NCI-H1417 treated with DMSO at 0.1 percent for 48 hours (cell line): ENCODE results near the gene FEV.

Experiments used
- DNase-seq: peaks from one replicate; lab custom pipeline; 2025; lab: John Stamatoyannopoulos, UW

FEV gene

DNA sequence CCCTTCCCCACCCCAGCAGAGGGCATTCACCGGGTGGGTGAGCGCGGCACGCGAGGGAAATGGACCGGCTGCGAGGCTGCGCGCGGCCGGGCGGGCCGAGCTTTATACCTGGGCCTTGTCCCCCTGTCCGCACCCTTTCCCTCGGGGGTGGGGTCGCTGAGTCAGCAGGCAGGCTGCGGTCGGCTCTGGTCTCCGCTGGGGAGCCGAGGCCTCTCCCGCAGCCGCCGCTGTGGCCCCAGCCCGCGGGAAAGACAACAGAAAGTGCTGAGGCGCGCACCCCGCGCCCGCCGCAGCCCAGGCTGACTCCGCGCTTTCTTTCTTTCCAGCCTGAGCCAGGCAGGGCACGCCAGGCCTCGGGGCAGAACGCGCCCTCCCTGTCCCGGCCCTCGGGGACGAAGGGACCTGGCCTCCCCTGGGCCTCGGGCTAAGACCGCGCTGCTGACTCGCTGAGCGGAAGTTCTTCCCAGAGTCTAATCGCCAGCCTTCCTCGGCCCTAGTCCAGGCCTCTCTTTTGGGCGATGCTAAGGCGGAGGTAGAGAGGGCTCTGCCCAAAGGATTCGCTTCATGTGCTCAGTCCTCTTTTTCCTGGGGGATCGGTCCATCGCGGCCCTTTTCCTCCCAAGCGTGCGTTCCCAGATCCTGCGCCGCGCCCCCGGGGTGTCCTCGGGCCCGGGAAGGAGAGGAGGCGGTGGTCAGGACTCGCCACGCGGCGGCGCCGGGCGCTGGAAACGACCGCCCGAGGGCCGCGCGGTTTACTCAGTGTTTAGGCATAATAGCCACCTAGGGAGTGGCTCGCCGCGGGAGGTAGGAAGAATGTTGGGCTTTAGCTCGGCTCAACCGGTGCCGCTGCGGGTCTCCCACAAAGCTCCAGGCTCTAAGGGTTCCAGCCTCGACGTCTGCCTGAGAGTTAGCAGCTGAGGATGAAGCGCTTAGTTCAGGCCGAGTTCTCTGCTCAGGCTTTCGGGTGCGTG is 8.6 kb upstream of the FEV start, which contains the start of gene CRYBA2:
CRYBA2 (minus strand) TSS at position 78 of the 971 bp plus-strand sequence. CDS start 246 bp downstream, outside the sequence.
- no peak for DNase-seq

DNA sequence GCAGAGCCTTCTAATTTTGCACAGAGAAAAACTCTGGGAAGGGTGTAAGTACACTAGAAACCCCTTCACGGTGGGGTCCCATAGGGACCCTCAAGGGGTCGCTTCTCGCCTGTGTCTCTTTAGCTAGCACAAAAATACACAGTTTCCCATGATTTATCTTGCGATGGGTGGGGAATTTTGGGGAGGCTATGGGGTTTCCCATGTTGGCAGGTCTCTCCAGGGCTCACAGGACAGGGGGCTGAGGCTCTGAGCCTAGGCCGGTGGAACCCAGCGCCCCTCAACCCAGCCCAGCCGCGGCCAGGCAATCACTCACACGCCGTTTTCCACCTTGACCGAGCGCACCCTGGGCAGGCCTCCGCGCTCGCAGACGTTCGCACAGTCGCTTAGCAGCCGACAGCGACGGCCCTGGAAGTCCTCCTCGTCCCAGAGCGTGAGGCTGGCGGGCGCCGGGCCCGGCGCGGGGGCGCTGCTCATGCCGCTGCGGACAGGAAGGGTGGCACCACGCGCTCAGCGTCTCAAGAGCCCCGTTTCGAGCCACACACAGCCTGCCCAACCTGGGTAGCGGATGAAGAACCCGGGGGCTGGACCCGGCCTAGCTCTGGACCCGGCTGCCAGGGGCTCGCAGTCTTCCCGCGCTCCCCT is 7.8 kb upstream of the FEV start:
- DNase-seq = no peak

DNA sequence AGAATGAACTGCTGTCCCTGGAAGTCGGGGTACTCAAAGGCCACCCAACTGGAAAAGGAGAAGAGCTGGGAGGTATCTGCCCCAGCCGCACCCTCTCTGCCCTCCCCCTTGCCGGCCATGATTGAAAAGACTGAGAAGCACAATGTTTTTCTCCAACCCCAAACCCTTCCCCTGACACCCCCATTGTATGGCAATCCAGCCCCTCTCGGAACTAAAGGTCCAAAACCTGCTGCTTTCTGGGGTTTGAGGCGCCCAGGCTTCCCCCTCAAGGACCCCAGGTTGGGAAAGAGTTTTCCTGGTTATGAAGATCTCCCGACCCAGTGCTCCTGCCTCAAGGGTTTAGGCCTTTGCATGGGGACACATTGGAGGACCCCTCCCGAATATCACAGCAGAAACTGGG is 7.2 kb upstream of the FEV start:
- no peak for DNase-seq

DNA sequence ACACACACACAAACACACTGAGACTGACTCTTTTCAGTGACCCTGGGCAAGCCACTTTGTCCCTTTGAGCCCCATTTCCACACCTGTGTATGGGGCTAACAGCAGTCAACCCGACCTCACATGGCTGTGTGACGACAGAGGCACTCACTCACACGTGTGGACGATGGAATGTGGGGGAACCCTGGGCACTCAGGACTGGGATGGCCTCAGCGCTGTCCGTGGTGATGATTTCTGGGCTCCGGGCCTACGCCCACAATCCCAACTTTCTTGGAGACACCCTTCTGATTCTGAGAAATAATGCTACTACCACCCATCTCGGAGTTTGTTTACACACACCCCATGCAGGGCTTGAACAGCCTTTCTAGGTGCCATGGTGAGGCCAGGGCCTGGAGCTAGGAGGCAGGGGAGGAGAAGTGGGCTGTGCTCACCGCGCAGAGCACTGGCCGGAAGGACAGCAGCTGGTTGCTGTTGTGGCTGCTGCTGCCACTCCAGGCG is 6.7 kb upstream of the FEV start:
- no peak for DNase-seq

DNA sequence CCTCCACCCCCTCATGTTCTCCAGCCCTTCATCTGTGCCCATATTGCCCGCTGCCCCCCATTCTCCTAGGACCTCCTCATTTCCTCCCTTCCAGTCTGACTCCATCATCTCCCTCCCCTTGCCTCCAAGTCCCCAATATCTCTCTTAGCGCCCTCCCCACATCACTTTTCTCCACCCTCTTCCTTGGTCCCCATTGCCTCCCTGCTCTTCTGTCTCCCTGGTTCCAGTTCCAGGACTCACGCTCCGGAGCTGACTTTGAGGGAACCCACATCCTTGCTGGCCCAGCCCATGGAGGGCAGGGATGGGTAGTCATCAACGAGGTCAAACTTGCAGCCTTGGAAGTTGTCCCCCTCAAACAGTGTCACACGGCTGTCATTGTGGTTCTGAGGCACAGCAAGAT is 5.6 kb upstream of the FEV start:
- no peak for DNase-seq

DNA sequence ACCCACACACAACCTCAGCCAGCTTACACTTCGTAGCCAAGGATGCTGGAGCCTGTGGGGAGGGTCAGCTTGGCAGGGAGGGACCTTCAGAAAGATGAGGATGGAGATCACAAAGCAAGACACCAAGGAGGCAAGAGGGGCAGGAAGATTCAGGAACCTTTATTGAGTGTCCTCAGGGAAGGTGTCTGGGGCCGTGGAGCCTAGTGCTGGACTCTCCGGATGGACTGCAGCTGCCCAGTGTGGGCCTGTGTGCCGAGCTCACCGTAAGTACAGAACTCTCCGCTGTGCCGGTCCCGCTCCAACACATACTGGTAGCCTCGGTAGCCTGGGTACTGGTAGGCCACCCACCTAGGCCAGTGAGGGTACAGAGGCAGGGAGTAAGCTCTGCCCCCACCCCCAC is 5.1 kb upstream of the FEV start:
- no peak for DNase-seq

DNA sequence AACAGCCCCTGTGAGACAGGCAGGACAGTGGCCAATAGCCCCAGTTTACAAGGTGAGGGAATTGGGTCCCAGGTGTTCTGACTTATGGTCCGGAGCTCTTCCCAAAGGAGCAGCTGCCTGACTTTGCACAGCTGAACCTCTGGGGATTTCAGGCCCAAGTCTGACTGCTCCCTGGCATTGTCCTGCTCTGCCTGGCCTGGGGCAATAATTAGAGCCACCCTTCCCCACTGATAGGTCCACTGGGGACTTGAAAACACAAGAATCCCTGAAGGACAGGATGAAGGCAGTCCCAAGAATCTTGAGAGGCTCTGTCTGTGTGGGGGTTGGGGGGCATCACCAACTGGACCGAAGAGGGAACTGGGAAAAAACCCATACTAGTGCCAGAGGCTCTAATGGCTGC is 3.7 kb upstream of the FEV start:
- no peak for DNase-seq

DNA sequence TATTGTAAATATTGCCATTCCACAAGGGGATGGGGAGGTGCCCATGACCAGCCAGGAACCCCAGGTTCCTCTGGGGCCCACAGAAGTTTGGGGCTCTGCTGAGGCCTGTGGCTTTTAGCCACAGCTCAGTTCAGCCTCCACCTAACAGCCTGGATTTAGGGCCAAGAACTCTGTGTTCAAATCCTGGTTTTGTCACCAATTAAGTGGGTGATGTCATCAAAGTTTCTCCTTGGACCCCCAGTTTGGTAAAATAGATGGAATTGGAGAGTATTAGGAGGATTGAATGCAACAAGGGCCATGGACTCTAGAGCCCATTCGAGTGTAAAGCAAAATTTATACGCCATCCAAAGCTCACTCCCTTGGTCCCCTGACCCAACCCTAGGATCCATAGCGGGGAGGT is 3.2 kb upstream of the FEV start:
- DNase-seq = no peak

DNA sequence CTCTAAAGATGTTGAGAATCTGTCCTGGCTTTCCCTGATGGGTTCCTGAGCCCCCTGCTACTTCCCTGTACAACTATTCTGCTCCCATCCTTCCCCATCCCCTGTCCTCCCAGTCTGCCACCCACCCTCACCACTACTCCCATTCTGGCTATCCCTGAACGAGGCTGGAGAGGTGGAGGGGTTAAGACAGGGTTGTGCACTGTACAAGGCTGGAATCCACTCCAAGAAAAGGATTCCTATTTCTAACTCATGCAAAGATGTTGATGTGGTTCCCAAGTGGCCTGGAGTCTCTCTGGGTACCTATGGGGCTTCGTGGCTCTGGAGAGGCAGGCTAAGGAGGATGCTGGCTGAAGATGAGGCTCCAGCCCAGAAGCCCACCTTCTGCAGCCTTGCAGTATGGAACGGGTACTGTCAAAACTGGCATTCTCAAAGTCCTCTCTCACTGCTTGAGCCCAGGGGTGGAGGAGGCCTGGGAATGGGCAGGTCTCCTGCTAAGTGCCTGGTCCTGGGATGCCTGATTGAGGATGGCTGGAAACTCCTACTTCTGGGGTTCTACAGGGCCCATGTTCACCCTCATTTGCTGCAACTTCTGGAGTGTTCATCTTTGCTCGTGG is 1.3 kb upstream of the FEV start:
- no peak for DNase-seq

DNA sequence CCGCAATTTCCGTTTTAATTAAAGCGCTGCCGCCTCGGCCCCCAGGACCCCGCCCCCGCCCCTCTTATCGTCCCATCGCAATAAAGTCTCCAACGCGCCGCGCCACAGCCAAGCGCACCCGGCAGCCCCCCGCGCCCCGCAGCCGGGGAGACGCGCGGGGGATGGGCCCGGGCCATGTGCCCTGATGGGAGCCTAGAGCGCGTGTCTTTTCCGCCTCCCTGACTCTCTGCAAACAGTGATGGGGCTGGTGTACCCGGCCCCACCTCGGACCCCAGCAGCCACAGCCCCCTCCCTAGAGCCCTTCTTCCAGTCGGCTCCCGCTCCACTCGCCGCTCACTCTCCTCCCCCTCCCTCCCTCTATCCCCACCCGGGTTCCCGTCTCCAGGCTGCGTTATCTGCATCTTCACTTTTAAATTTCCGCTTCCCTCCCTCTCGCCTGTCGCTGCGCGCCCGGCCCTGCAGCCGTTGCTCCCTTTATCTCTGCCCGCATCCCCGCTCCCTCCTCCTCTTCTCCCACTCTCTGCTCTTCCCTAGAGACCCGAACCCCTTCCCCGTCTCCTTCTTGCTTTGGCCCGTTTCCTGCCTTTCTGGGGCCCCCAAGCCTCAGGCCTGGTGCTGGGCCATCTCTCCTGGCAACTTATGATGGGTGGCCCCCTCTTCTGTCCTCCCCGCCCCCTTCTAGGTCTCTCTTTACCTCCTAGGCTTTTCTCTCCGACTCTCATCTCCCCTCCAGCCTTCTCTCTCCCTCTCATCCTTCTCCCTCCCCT is 524 bp upstream of the FEV start:
- no peak for DNase-seq

DNA sequence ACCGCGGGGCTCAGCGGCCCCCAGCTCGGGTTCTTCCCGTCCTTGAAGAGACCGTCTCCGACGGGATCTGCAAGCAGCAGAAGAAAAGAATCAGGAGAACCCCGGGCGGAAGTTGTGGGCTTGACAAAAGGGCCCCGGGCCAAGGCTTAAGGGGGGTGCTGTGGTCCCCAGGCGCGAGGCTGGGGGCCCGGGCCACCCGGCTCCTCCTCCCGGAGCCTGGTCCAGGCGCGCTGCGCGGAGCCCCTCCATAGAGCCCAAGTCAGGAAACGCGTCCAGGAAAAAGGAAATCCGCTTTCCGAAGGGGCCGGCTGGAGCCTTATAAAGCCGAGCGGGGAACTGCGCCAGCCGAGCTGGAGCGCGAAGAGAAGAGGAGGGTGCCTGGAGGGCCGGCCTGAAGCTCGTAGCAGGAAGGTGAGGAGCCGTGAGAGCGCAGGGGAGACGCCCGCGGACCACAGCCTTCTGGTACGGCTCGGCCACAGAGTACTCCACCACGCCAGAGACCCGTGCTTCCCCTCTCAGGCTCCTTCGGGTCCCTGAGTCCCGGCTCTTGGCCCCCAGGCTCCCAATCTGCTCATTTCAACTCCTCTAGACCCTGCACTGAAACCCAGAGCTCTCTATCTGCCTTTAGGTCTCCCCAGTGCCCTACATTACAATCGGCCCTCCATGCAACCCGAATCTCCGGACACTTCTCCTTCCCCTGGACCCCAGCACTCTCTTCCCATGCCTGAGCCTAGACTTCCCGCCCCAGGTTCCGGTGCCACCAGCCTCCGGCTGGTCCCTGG is 554 bp downstream of the FEV start:
- DNase-seq = no peak

DNA sequence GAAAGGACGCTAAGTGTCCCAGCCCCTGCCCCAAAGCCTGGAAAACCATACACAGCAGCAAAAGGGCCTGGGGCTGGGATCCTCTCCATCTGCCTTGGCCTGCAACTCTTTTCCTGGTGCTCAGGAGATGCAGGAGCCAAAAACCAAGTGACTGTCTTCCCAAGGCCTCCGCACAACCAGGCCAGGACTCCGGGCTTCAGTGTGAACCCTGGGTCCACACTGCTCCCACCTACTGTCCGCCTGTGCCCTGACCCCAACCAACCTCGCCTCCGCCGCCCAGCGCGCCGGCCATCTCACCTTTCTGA is 1.1 kb downstream of the FEV start:
- no peak for DNase-seq

DNA sequence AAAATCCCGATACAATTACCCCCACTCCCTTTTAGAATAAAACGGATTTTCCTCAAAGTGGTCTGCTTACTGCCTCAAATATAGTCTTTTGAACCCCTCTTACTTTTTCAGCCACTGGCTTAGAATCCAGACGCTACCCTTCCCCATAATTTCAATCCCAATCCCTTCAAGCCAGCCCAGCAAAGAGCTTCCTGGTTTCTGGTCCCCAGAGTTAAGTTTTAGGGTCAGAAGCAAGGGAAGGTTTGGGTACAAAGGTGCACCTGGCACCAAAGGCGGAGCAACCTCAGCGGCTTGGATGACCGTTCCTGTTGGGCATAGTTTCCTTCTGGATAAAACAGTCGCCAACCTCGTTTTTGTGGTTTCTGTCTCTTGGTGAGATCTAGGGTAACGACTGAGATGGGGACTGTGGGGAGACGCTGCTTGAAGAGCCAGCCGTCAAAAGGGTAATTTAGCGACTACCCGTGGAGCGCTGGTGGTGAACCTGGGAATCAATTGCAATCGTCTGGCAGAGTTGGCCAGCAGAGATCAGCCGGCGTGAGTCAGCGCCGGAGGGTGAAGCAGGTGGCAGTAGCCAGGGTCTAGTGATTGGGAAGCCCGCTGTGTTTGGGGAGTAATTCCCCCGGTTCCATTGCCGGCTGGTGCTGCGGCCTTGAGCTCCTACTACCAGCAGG is 1.6 kb downstream of the FEV start:
- DNase-seq = no peak

DNA sequence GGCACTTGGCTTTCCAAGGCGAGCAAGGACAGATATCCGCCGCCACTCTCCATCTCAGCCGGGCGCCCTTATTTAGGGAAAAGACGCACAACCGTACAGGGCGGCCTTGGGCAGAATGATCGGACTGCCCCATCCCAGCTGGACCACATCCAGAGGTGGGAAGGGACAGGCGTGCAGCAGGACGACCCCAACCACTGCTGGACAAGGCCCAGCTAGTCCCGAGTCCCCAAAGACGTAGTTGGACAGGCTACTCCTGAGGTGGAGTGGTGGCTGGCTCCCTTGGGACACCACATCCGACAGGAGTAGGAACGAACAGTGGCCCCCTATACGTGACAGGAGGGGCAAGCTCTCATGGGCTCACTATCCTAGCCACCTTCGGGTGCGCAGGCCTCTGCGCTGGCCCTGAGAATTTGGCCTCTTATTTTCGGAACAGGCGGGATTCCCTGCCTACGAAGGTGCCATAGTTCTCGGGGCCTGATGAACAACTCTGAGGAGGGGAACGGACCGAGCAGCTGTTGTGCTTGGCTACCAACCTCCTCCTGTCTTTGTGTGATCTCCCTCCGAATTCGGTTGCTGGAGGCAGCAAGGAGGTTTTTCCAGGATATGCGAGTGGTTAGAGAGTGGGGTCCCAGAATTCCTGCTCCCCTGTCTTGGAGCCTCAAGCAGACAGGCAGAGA is 2.3 kb downstream of the FEV start:
- no peak for DNase-seq

DNA sequence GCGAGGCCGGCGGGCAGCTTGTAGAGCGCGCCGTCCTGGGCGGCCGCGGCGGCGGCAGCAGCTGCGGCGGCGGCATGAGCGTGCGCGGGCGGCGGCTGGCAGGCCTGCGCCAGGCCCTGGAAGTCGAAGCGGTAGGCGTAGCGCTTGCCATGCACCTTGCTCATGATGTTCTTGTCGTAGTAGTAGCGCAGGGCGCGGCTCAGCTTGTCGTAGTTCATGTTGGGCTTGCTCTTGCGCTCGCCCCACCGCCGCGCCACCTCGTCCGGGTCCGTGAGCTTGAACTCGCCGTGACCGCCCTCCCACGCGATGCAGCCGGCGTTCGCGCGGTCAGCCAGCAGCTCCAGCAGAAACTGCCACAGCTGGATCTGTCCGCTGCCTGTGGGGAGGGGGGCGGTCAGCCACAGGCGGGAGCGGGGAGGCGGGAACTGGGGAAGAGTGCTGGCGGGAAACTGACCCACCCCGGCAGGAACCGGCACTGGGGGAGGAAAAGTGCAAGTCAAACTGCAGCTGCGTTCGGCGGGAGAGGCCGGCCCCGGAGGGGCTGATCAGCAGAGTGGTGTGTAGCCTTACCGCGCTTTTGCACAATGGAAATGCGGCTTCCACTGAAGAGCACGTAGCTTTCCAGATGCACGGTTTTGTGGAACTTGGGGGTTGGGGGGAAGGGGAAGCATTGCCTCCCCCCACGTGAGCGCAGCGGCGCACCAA is 3.0 kb downstream of the FEV start:
- no peak for DNase-seq

DNA sequence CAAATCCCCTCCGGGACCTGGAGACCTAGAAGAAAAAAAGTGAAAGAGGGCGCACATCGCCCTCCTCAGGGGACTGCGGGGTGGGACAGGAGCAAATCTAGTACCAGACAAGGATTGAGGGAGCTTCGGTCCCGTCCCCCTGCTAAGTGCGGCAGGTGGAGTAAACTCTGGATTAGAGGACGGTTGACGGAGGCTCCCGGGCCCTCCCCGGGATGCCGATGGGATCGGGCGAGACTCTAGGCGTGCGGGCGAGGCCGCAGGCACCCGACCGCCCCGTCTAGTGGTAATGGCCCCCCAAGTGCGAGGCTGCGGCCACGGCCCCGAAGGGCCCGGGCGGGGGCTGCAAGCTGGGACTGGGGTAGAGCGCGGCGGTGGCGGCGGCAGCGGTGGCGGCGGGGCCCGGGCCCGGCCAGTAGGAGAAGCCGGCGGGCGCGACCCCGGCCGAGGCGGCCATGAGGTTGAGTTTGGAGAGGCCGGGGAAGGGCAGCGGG is 3.5 kb downstream of the FEV start:
- DNase-seq = no peak

DNA sequence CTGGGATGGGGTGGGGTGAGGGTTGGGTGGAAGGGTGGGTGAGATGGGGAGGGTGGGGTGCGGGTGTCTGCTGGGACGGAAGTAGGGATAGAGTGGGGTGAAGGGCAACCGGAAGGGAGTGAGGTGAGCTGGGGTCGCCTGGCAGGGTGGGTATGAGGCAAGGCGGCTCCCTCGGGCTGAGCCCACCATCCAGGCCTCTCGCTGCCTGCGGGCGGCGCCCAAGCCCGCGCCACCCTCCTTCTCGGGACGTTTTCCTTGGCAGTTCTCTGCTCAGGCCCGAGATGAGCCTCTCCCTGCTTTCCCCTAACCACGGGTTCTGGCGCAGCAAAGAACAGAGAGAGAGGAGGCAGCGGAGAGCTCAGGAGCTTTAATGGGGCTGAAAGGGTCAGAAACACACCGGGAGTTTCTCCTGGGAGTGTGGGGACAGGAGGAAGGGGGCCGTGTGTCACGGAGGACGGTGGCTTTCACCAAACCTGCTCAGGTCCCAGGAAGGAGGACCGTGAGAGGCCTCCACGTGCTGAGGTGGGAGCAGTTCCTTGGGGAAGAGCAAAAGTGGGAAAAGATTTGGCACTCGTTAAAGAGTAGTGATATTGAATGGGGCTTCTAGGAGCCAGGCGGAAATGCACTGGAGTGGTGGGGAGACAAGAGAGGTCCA is 4.1 kb downstream of the FEV start:
- DNase-seq = no peak

DNA sequence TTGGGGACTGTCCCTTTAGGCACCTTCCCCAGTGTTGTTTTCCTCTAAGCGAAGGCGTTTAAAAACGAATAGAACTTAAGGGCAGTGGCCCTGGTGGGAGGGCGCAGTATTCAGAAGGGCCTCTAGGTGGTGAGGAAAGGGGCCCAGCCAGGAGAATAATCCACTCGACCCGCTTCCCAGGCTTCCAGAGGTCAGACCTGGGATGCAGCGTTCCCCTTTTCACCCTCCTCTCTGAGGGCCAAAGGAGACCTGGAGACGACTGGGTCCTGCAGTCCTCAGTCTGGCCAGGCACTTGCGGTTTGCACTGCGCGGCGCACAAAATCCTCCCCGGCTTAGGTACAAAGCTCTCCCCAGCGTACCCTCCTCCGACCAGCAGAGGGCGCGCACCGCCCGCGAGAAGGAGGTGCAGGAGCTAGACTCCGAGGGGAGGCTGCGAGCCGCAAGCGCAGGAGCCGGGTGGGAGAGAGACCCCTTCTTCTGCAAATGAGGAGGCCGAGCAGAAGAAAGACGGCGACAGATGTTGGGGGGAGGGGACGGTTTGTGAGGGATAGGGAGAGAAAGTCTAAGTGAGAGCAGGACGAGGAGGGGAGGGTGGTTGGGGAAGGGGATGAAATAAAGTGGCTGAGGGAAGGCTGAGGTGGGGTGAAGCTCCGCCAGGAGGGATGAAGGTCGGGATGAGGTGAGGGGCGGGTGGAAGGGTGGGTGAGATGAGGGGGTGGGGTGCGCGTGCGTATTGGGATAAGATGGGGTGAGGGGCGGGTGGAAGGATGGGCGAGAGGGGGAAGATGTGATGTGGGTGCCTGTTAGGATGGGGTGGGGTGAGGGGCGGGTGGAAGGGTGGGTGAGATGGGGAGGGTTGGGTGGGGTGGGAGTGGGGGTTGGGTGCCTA is 4.9 kb downstream of the FEV start:
- peak; percentile 80 for DNase-seq
